ENCODE measurements around the gene ABCF3. TPM values are rescaled to one million over a fixed set of nuclear protein-coding genes. Genes with fewer than 3 reads are reported as not detected.
A peak's percentile ranks its signal among the peaks of the same experiment; 100 is the strongest.

The ABCF3 gene
- total RNA-seq, 1 experiment from 2014 or later = 63.6 TPM

GRCh38 chr3:184176377-184177330 is 9.3 kb upstream of the ABCF3 start:
- CTCF ChIA-PET = interaction anchor here (0.6 to 1.7 kb wide), 12 partner anchors 23 to 281 kb away, joined by 3 to 9 read pairs (median 3); partner anchors contain the start of genes EEF1AKMT4 and EIF2B5

DNA sequence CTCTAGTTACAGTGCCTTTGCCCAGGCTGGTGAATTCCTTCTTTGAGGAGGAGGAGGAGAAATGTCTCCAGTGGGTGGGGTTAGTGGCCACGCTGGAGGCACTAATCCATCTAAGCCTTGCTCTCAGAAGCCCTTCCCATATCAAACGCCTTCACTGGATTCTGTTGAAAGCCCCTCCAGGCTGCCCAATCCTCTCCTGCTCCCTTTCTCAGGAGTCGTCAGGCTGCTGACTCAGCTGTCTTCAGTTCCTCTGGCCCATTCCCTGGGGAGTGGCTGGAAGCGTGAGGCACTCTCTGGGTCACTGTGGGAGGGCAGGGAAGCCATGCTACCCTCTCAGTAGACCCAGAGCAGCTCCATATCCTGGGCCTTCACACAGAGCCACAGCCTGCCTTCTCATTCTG is 8.7 kb upstream of the ABCF3 start:
- ChIA-PET POLR2A (interaction anchor here (1.0 to 1.6 kb wide), 3 partner anchors 9 to 185 kb away, joined by 3 to 15 read pairs (median 11); partner anchors contain the start of genes ABCF3 and DVL3), CTCF (interaction anchor here (1.2 to 1.7 kb wide), 6 partner anchors 33 to 273 kb away, joined by 3 to 9 read pairs (median 7); no protein-coding TSS in a partner anchor)
- DNase-seq (ENCODE audit: low spot score) (no peak), ATAC-seq (no peak)
- Mint-ChIP-seq H3K9me3 (no peaks in the 10 kb centered on the region), H3K4me1 (peaks cover 28% of the 10 kb centered on the region), H3K4me3 (peak overlapping the region; percentile 97), H3K27me3 (ENCODE audit: low read depth) (no peaks in the 10 kb centered on the region), H3K36me3 (peaks cover 45% of the 10 kb centered on the region), H3K27ac (peak overlapping the region; percentile 98)
- no peak for TF ChIP-seq GTF2I (CRISPR knock-in tag; conservative IDR thresholded peaks at IDR 0.05)

More at GRCh38 chr3:184176377-184177330, 9.3 kb upstream of the ABCF3 start:
- H3K4me1 Mint-ChIP-seq = peaks cover 28% of the 10 kb centered on the region
- POLR2A ChIA-PET = interaction anchor here (0.6 to 1.6 kb wide), 8 partner anchors 9 to 225 kb away, joined by 3 to 15 read pairs (median 3); partner anchors contain the start of genes ABCF3 and DVL3
- no peaks in the 10 kb centered on the region for H3K9me3 Mint-ChIP-seq
- DNase-seq (ENCODE audit: low spot score) (peak; percentile 92), ATAC-seq (peak; percentile 79)
- H3K27me3 Mint-ChIP-seq (ENCODE audit: low read depth) = no peaks in the 10 kb centered on the region
- peaks cover 43% of the 10 kb centered on the region for H3K36me3 Mint-ChIP-seq
- TF ChIP-seq NR1H2 (CRISPR knock-in tag; IDR thresholded peaks at IDR 0.05) (no peak), ARID4B (CRISPR knock-in tag; IDR thresholded peaks at IDR 0.05; ENCODE audit: borderline replicate concordance) (0 out of 2 replicates have a peak, but pooled peaks have one; percentile 41), TEAD1 (CRISPR knock-in tag; IDR thresholded peaks at IDR 0.05) (peak; percentile 87; the same call in 1 of the 2 replicates)
- TF ChIP-seq, protein P1, sequence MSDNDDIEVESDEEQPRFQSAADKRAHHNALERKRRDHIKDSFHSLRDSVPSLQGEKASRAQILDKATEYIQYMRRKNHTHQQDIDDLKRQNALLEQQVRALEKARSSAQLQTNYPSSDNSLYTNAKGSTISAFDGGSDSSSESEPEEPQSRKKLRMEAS (CRISPR knock-in tag; IDR thresholded peaks at IDR 0.05) = 0 out of 2 replicates have a peak, but pooled peaks have one; percentile 21
- H3K27ac Mint-ChIP-seq = peak overlapping the region; percentile 98
- H3K4me3 Mint-ChIP-seq = peak overlapping the region; percentile 97

DNA sequence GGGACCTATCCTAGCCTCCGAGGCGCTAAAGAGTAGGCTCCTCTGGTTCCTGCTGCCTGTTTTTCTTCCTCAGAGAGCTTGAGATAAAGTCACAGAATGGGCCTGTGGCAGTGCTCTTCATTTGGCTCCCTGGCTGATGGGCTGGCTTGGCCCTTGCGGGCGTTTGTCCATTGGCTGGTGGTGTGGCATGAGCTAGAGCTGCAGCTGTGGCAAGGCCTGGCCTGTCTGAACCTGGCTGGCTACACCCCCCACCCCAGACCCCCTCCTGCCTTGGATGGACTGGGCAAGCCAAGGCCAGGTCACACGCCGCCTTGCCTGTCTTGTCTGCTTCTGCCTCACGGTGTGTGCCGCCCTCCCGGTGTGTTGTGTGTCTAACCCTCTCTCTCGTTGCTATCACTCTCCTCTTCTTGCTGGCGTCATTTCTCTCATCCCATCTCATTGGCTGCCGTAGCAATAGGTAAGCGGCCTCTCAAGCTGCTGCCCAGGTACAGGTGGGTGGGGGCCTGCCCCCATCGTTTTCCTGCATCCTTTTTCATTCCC is 8.2 kb upstream of the ABCF3 start:
- Mint-ChIP-seq H3K27me3 (ENCODE audit: low read depth) (no peaks in the 10 kb centered on the region), H3K27ac (peak overlapping the region; percentile 86; the same call in 1 of the 2 replicates), H3K9me3 (no peaks in the 10 kb centered on the region), H3K4me3 (peak overlapping the region; percentile 97; the same call in 1 of the 2 replicates), H3K4me1 (peaks cover 28% of the 10 kb centered on the region), H3K36me3 (peaks cover 50% of the 10 kb centered on the region)
- ATAC-seq = no peak
- no peak for DNase-seq (ENCODE audit: low spot score)
- POLR2A ChIA-PET = no interaction called here
- CTCF ChIA-PET = interaction anchor here (1.6 kb wide), 1 partner anchor 273 kb away, joined by 9 read pairs; no protein-coding TSS in a partner anchor
- TF ChIP-seq OVOL2 (CRISPR knock-in tag; IDR thresholded peaks at IDR 0.05; ENCODE audit: borderline replicate concordance) (no peak), FOXK1 (CRISPR knock-in tag; IDR thresholded peaks at IDR 0.05) (no peak)
- TF ChIP-seq, protein P2, sequence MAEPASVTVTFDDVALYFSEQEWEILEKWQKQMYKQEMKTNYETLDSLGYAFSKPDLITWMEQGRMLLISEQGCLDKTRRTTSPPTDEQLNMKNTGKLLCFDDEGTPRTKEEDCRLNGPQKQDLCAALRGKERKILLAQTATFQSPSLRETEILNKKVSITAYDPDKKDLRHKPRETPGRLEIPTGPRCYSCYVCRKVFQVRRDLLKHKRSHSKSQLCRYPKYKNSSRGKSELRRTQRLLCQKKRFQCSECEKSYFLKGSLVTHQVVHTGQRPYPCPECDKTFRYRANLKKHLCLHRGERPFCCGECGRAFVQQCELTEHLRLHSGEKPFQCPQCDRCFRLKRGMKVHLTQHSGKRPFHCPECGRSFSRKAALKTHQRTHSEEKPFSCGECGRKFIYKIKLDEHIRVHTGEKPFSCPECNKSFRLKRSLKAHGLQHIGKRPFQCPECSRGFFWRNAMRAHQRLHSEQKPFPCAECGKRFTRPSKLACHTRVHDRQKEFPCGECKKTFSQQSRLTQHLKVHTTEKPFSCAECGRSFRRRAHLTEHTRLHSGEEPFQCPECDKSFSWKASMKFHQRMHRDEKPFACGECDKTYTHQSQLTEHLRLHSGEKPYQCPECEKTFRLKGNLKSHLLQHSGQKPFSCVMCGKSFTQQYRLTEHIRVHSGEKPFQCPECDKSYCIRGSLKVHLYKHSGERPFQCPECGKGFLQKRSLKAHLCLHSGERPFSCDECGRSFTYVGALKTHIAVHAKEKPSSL (CRISPR knock-in tag; conservative IDR thresholded peaks at IDR 0.05) = no peak

All from WTC11 (cell line).